Measurements from ENCODE around the gene SHANK2.

GRCh38 chr11:71283971-71284441, 31.6 kb upstream of the SHANK2 start:
- TF ChIP-seq EZH2 (IDR thresholded peaks at IDR 0.05; ENCODE audit: borderline replicate concordance, low read depth, low read length, severe bottlenecking) (no peak), JUN (IDR thresholded peaks at IDR 0.05; ENCODE audit: borderline replicate concordance, insufficient read depth, insufficient read length, low read depth) (no peak), CTCF (IDR thresholded peaks at IDR 0.05; ENCODE audit: extremely low read depth in 1 of 2, insufficient read depth in 1 of 2, low read depth in 1 of 2, low read length in 2 of 2) (no peak), POLR2AphosphoS5 (IDR thresholded peaks at IDR 0.05; ENCODE audit: insufficient read depth, low read depth, low read length) (no peak), POLR2A (IDR thresholded peaks at IDR 0.05; ENCODE audit: low read depth, low read length) (no peak), MYC (IDR thresholded peaks at IDR 0.05; ENCODE audit: low read depth, low read length) (no peak), FOS (IDR thresholded peaks at IDR 0.05; ENCODE audit: borderline replicate concordance, insufficient read depth, low read length) (no peak)
- TF ChIP-seq, protein P1, sequence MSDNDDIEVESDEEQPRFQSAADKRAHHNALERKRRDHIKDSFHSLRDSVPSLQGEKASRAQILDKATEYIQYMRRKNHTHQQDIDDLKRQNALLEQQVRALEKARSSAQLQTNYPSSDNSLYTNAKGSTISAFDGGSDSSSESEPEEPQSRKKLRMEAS (IDR thresholded peaks at IDR 0.05; ENCODE audit: insufficient read depth, insufficient read length), result no peak

All from endothelial cell of umbilical vein (primary cell).